GM12875 (cell line): Measurements from ENCODE around the gene B4GALNT4.

ENCODE experiments used
- H3K4me3 ChIP-seq: one replicate; pipeline ENCODE4 v1.5.1; 2011; ENCODE audit warnings: low read depth, low read length, control low read depth
- TF ChIP-seq, protein P1 (sequence below): IDR thresholded peaks from 2 replicates; pipeline ENCODE4 v1.5.1; 2011; ENCODE audit warnings: low read depth, mild to moderate bottlenecking, control low read depth, inconsistent platforms, low read length, moderate library complexity, borderline replicate concordance; ENCODE audit not compliant: insufficient read depth

Gene B4GALNT4

DNA sequence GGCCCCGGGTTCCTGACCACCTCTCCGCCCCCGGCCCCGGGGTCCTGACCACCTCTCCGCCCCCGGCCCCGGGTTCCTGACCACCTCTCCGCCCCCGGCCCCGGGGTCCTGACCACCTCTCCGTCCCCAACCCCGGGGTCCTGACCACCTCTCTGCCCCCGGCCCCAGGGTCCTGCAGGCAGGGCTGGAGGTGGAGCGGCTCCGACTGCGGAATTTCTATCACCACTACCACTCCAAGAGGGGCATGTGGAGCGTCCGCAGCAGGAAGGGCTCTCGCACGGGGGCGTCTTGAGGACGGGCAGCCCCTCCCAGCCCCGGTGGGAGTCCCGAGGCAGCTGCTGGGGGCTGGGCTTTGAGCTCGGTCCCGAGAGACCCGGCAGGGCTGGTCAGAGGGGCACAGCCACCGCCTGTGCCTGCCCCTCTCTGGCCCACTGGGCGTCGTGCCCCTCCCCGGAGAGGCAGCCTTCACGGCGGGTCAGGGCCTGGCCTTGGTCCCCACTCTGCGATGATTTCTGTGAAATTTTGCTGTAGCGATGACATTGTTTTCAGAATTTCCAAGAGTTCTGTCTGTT, 12.3 kb downstream of the B4GALNT4 start:
- TF ChIP-seq, protein P1, sequence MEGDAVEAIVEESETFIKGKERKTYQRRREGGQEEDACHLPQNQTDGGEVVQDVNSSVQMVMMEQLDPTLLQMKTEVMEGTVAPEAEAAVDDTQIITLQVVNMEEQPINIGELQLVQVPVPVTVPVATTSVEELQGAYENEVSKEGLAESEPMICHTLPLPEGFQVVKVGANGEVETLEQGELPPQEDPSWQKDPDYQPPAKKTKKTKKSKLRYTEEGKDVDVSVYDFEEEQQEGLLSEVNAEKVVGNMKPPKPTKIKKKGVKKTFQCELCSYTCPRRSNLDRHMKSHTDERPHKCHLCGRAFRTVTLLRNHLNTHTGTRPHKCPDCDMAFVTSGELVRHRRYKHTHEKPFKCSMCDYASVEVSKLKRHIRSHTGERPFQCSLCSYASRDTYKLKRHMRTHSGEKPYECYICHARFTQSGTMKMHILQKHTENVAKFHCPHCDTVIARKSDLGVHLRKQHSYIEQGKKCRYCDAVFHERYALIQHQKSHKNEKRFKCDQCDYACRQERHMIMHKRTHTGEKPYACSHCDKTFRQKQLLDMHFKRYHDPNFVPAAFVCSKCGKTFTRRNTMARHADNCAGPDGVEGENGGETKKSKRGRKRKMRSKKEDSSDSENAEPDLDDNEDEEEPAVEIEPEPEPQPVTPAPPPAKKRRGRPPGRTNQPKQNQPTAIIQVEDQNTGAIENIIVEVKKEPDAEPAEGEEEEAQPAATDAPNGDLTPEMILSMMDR = no peak
- H3K4me3 ChIP-seq = no peak overlapping the region

DNA sequence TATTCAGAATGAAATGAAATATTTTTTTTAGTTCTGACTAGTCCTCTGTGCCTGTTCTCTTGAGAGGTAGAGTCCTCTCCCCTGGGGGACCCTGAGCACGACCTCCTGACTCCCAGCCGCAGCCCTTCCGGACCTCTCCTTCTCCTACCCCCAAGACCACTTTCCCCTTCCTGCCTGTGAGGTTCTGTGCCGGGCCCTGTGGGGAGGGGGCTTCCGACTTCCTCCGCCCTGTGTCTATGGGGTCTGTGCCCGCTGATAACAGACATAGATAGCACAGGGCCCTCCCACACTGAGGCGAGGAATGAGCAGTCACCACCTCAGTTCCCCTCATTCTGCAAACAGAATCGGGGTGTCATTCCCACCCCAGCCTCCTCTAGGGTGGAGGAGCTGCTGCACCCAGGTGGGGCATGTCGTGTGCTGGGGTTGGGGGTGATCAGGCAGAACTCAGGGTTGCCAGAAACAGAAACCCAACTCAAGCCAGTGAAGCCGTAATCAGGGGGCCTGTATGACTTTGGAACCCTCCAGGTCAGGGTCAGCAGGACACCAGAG, 12.9 kb downstream of the B4GALNT4 start:
- TF ChIP-seq, protein P1 = 0 out of 2 replicates have a peak, but pooled peaks have one; percentile 14
- no peak overlapping the region for H3K4me3 ChIP-seq

DNA sequence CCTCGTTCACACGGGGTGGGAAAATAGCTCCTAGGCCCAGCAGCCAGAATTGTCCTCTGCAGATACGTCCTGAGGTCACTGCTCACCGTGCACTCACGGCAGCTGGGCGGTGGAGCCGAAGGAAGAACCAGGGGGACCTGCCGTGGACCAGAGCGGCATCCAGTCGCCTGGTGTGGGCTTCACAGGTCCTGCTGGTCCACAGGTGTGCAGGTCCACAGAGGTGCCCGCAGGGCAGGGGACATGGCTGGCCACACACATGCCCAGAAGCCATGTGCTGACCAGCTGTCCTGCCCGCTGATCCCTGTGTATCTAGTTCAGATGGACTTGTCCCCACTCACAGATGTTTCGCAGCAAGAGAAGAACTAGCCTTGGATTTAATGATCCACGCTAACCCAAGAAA, 14.1 kb downstream of the B4GALNT4 start:
- no peak overlapping the region for H3K4me3 ChIP-seq
- TF ChIP-seq, protein P1 = no peak

DNA sequence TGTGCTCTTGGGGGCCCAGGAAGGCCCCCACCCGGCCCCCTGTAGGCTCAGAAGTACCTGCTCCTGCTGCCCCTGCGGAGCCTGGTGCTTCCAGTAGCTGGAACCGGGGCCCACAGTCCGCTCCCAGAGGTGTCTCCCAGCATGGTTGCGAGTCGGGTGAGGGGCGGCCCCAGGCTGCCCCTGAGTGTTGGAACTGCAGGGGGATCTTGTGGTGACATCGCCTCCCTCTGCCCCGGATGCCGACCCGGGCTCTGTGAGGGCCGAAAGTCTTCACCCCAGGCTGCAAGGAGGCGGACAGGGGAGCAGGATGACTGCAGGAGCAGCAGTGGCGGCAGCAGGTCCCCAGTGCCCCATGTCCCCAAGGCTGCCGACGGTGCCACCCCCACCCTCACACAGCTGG, 15.2 kb downstream of the B4GALNT4 start:
- TF ChIP-seq, protein P1 = no peak
- H3K4me3 ChIP-seq = no peak overlapping the region

DNA sequence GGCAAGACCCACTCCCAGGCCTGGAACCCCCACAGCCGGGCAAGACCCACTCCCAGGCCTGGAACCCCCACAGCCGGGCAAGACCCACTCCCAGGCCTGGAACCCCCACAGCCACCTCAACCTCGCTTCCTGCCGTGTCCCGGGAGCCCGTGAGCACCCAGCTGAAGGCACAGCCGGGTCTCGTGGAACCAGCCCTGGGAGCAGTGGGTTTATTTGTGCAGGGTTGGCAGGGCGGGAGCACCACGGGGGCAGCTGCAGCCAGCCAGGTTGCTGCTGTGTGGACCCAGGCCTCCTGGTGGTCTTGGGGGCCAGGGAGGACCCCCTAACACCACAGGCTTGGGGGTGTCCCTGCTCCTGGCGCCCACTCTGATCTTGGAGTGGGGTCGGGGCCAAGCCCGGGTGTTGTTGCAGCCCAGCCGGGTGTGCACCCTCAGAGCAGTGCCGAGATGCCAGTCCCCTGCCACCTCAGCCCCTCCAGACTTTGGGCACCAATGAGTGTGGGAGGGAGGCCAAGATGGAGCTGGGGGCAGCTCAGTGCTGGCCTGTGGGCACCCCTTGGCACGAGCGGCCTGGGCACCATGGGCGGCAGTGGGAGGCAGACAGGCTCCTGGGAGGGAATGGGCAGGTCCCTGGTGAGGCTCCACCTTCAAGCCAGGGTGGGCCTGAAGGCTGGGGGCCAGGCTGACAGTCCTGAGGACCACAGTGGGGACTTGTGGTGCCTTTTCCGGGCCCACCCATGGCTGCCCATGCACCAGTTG, 16.5 kb downstream of the B4GALNT4 start:
- TF ChIP-seq, protein P1 = no peak
- no peak overlapping the region for H3K4me3 ChIP-seq

DNA sequence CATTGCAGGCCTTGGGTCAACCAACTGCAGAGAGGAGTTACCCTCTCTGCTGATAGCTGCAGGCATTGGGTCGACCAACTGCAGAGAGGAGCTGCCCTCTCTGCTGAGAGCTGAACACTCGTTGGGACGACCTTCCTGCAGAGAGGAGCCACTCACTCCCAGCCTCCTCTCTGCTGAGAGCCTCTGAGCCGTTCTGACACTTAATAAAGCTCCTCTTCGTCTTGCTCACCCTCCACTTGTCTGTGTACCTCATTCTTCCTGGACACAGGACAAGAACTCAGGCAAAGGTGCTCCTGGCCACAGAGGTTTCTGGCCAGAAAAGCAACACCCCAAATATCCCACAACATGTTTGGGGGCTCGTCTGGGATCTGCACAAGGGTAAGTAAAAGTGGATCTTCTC, 17.2 kb downstream of the B4GALNT4 start:
- TF ChIP-seq, protein P1 = no peak
- H3K4me3 ChIP-seq = no peak overlapping the region
